ENCODE measurements around the gene EVL. TPM values are rescaled to one million over a fixed set of nuclear protein-coding genes. Genes with fewer than 3 reads are reported as not detected.

EVL gene
- total and polyA plus RNA-seq, 10 of the 15 experiments (the other 5 are each of a cell fraction or from before 2014, with no cell fraction given), result 11.9 to 341 (median 89.8) TPM

DNA sequence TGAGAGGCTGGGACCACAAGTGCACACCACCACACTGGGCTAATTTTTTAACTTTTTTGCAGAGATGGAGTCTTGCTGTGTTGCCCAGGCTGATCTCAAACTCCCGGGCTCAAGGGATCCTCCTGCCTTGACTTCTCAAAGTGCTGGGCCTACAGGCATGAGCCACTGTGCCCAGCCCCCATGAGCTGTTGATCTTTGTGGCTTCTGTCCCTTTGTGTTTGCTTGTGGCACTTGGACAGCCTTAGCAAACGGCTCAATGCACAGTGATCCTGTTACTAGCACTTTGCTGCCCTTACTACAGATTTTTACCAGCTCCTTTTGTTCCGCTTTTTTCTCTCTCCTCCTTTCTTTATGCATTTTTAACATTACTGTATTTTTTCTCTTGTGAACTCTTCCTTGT lies 25.3 kb upstream of the EVL start:
- POLR2A ChIA-PET, result no interaction called here
- 77% methylated on average over 3 of the region's 3 CpGs for WGBS (ENCODE audit: insufficient coverage, insufficient replicate concordance, low lambda C conversion rate, missing lambda C conversion rate)
- TF ChIP-seq HCFC1 (IDR thresholded peaks at IDR 0.05; ENCODE audit: low read length), result no peak
- no peak for TF ChIP-seq TCF3 (IDR thresholded peaks at IDR 0.05; ENCODE audit: borderline replicate concordance, insufficient read depth, low read depth, low read length)
- no peak for TF ChIP-seq MXI1 (IDR thresholded peaks at IDR 0.05; ENCODE audit: low read depth, low read length)
- TF ChIP-seq BRCA1 (IDR thresholded peaks at IDR 0.05; ENCODE audit: low read depth, low read length), result no peak
- no peak for TF ChIP-seq GATAD2B (conservative IDR thresholded peaks at IDR 0.05; ENCODE audit: low read depth)
- TF ChIP-seq, protein P1, sequence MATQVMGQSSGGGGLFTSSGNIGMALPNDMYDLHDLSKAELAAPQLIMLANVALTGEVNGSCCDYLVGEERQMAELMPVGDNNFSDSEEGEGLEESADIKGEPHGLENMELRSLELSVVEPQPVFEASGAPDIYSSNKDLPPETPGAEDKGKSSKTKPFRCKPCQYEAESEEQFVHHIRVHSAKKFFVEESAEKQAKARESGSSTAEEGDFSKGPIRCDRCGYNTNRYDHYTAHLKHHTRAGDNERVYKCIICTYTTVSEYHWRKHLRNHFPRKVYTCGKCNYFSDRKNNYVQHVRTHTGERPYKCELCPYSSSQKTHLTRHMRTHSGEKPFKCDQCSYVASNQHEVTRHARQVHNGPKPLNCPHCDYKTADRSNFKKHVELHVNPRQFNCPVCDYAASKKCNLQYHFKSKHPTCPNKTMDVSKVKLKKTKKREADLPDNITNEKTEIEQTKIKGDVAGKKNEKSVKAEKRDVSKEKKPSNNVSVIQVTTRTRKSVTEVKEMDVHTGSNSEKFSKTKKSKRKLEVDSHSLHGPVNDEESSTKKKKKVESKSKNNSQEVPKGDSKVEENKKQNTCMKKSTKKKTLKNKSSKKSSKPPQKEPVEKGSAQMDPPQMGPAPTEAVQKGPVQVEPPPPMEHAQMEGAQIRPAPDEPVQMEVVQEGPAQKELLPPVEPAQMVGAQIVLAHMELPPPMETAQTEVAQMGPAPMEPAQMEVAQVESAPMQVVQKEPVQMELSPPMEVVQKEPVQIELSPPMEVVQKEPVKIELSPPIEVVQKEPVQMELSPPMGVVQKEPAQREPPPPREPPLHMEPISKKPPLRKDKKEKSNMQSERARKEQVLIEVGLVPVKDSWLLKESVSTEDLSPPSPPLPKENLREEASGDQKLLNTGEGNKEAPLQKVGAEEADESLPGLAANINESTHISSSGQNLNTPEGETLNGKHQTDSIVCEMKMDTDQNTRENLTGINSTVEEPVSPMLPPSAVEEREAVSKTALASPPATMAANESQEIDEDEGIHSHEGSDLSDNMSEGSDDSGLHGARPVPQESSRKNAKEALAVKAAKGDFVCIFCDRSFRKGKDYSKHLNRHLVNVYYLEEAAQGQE (IDR thresholded peaks at IDR 0.05; ENCODE audit: low read depth, low read length), result no peak
- no peak for TF ChIP-seq EGR1 (IDR thresholded peaks at IDR 0.05; ENCODE audit: borderline replicate concordance in 1 of 2, low read depth in 2 of 2, low read length in 2 of 2)
- TF ChIP-seq, protein P2, sequence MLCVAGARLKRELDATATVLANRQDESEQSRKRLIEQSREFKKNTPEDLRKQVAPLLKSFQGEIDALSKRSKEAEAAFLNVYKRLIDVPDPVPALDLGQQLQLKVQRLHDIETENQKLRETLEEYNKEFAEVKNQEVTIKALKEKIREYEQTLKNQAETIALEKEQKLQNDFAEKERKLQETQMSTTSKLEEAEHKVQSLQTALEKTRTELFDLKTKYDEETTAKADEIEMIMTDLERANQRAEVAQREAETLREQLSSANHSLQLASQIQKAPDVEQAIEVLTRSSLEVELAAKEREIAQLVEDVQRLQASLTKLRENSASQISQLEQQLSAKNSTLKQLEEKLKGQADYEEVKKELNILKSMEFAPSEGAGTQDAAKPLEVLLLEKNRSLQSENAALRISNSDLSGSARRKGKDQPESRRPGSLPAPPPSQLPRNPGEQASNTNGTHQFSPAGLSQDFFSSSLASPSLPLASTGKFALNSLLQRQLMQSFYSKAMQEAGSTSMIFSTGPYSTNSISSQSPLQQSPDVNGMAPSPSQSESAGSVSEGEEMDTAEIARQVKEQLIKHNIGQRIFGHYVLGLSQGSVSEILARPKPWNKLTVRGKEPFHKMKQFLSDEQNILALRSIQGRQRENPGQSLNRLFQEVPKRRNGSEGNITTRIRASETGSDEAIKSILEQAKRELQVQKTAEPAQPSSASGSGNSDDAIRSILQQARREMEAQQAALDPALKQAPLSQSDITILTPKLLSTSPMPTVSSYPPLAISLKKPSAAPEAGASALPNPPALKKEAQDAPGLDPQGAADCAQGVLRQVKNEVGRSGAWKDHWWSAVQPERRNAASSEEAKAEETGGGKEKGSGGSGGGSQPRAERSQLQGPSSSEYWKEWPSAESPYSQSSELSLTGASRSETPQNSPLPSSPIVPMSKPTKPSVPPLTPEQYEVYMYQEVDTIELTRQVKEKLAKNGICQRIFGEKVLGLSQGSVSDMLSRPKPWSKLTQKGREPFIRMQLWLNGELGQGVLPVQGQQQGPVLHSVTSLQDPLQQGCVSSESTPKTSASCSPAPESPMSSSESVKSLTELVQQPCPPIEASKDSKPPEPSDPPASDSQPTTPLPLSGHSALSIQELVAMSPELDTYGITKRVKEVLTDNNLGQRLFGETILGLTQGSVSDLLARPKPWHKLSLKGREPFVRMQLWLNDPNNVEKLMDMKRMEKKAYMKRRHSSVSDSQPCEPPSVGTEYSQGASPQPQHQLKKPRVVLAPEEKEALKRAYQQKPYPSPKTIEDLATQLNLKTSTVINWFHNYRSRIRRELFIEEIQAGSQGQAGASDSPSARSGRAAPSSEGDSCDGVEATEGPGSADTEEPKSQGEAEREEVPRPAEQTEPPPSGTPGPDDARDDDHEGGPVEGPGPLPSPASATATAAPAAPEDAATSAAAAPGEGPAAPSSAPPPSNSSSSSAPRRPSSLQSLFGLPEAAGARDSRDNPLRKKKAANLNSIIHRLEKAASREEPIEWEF (IDR thresholded peaks at IDR 0.05; ENCODE audit: insufficient replicate concordance, low read depth, low read length), result no peak
- TF ChIP-seq RCOR1 (conservative IDR thresholded peaks at IDR 0.05; ENCODE audit: low read depth, low read length), result no peak
- no peak for TF ChIP-seq CHD4 (IDR thresholded peaks at IDR 0.05)
- TF ChIP-seq SREBF2 (IDR thresholded peaks at IDR 0.05; ENCODE audit: low read length), result no peak
- no peak for TF ChIP-seq MTA2 (IDR thresholded peaks at IDR 0.05; ENCODE audit: low read depth)
- no peak for TF ChIP-seq SMAD5 (IDR thresholded peaks at IDR 0.05; ENCODE audit: low read depth)
- no peak for TF ChIP-seq SIN3A (IDR thresholded peaks at IDR 0.05; ENCODE audit: low read depth, low read length)
- TF ChIP-seq MTA3 (IDR thresholded peaks at IDR 0.05; ENCODE audit: borderline replicate concordance, low read length), result no peak
- TF ChIP-seq IRF4 (IDR thresholded peaks at IDR 0.05; ENCODE audit: low read depth, low read length), result no peak
- no peak for TF ChIP-seq TAF1 (IDR thresholded peaks at IDR 0.05; ENCODE audit: borderline replicate concordance, low read depth, low read length)
- no peak for TF ChIP-seq ESRRA (IDR thresholded peaks at IDR 0.05; ENCODE audit: low read length)

More for the DNA sequence above, 25.3 kb upstream of the EVL start:
- Histone ChIP-seq H3K9me3 (replicated peaks; ENCODE audit: control insufficient read depth, insufficient read depth, low read length) (no peaks in the 10 kb centered on the region), H2AFZ (ENCODE audit: control insufficient read depth, low read depth, low read length) (no peak overlapping the region), H3K36me3 (ENCODE audit: control insufficient read depth in 2 of 2, insufficient read depth in 2 of 2, low read length in 1 of 2) (no peaks in the 10 kb centered on the region), H3K9ac (ENCODE audit: control insufficient read depth, insufficient read depth, low read length) (no peak overlapping the region), H4K20me1 (ENCODE audit: control insufficient read depth, insufficient read depth) (no peaks in the 10 kb centered on the region), H3K27me3 (replicated peaks in 1 of 2; ENCODE audit: control insufficient read depth in 2 of 2, insufficient read depth in 2 of 2, low read length in 1 of 2) (no peaks in the 10 kb centered on the region), H3K4me1 (ENCODE audit: control insufficient read depth, insufficient read depth, low read length) (no peaks in the 10 kb centered on the region), H3K4me3 (no peak overlapping the region), H3K4me2 (ENCODE audit: control insufficient read depth, insufficient read depth) (no peak overlapping the region), H3K79me2 (ENCODE audit: control insufficient read depth, insufficient read depth, low read length) (no peaks in the 10 kb centered on the region), H3K27ac (ENCODE audit: control insufficient read depth, insufficient read depth) (no peak overlapping the region)
- SMC1A ChIA-PET (ENCODE audit: uncharacterized antibody, unreplicated experiment), result interaction anchor here (1.2 to 3.6 kb wide), 4 partner anchors 9 to 68 kb away, joined by 3 to 14 read pairs (median 4); no protein-coding TSS in a partner anchor
- in situ Hi-C loops (cut with MboI) (no loop called here), intact Hi-C loops (cut with micrococcal nuclease; ENCODE audit: unreplicated experiment) (no loop called here)
- CTCF ChIA-PET, result interaction anchor here (0.6 to 6.3 kb wide), 5 partner anchors 9 to 68 kb away, joined by 3 to 40 read pairs (median 5); no protein-coding TSS in a partner anchor
- DNase-seq (ENCODE audit: low read depth, low spot score) (no peak), FAIRE-seq (no peak), ATAC-seq (no peak)
- RAD21 ChIA-PET (ENCODE audit: unreplicated experiment), result interaction anchor here (0.8 to 1.4 kb wide), 2 partner anchors 14 to 15 kb away, joined by 3 to 4 read pairs; no protein-coding TSS in a partner anchor
- BruUV-seq (replicated peaks), result no TSS peak

Measured in GM12878 (cell line).